Mesenchymal stem cell (in vitro differentiated cells and primary cell): Measurements from ENCODE around the gene VAMP2.

Experiments
- DNase-seq: peaks from one replicate; pipeline ENCODE4 v3.0.0-alpha.2; 2013
- H2AFZ ChIP-seq: one replicate; pipeline ENCODE4 v1.6.1; 2013; ENCODE audit warnings: low read depth, mild to moderate bottlenecking, control low read depth, inconsistent platforms, low read length, moderate library complexity
- H2AK5ac ChIP-seq: 2 replicates; pipeline ENCODE4 v1.6.1; 2013; ENCODE audit warnings: low read length, moderate library complexity, mild to moderate bottlenecking, inconsistent platforms; ENCODE audit not compliant: severe bottlenecking
- H2BK120ac ChIP-seq: one replicate; pipeline ENCODE4 v1.6.1; 2013; ENCODE audit warnings: low read depth, mild to moderate bottlenecking, inconsistent platforms, low read length, moderate library complexity
- H2BK12ac ChIP-seq, 2 experiments: one replicate each; pipeline ENCODE4 v1.6.1; 2013; ENCODE audit warnings: inconsistent platforms in 2 of 2, low read length in 2 of 2, mild to moderate bottlenecking in 2 of 2, moderate library complexity in 2 of 2, control low read depth in 1 of 2
- H2BK15ac ChIP-seq: one replicate; pipeline ENCODE4 v1.6.1; 2013; ENCODE audit warnings: mild to moderate bottlenecking, low read depth, inconsistent platforms; ENCODE audit not compliant: poor library complexity, severe bottlenecking
- H2BK5ac ChIP-seq: 2 replicates; pipeline ENCODE4 v1.6.1; 2013; ENCODE audit warnings: low read depth, mild to moderate bottlenecking, low read length, control low read depth, inconsistent platforms; ENCODE audit not compliant: poor library complexity, severe bottlenecking
- H3K14ac ChIP-seq, 2 experiments: one replicate each; pipeline ENCODE4 v1.6.1; 2013; ENCODE audit warnings: inconsistent platforms in 2 of 2, low read length in 2 of 2, control low read depth in 1 of 2, mild to moderate bottlenecking in 1 of 2, moderate library complexity in 1 of 2
- H3K18ac ChIP-seq, 2 experiments: one replicate each; pipeline ENCODE4 v1.6.1; 2013; ENCODE audit warnings: inconsistent platforms in 2 of 2, low read length in 2 of 2, control low read depth in 1 of 2, low read depth in 1 of 2, mild to moderate bottlenecking in 1 of 2
- H3K23ac ChIP-seq, 2 experiments: one replicate each; pipeline ENCODE4 v1.6.1; 2013; ENCODE audit warnings: inconsistent platforms in 2 of 2, low read length in 2 of 2, mild to moderate bottlenecking in 2 of 2, moderate library complexity in 2 of 2, control low read depth in 1 of 2
- H3K27ac ChIP-seq: 2 replicates; pipeline ENCODE4 v1.5.1; 2013; ENCODE audit warnings: mild to moderate bottlenecking, moderate library complexity, low read length, control low read depth, inconsistent platforms; ENCODE audit not compliant: poor library complexity, severe bottlenecking
- H3K27me3 ChIP-seq, 2 experiments: 2 replicates each; pipeline versions ENCODE4 v1.6.1 to v1.7.0; 2013; ENCODE audit warnings: low read length in 2 of 2, mild to moderate bottlenecking in 2 of 2, moderate library complexity in 2 of 2, control low read depth in 1 of 2, inconsistent platforms in 1 of 2; ENCODE audit not compliant: control insufficient read depth in 1 of 2, insufficient read depth in 1 of 2
- H3K36me3 ChIP-seq, 2 experiments: 2 replicates each; pipeline versions ENCODE4 v1.6.1 to v1.7.0; 2013; ENCODE audit warnings: low read length in 2 of 2, control low read depth in 1 of 2, inconsistent platforms in 1 of 2, low read depth in 1 of 2, mild to moderate bottlenecking in 1 of 2; ENCODE audit not compliant: insufficient read depth in 2 of 2, control insufficient read depth in 1 of 2
- H3K4ac ChIP-seq, 2 experiments: one replicate each; pipeline ENCODE4 v1.6.1; 2013; ENCODE audit warnings: inconsistent platforms in 2 of 2, low read length in 2 of 2, mild to moderate bottlenecking in 2 of 2, moderate library complexity in 2 of 2, control low read depth in 1 of 2, low read depth in 1 of 2
- H3K4me1 ChIP-seq: 2 replicates; pipeline ENCODE4 v1.6.1; 2013; ENCODE audit warnings: low read depth, low read length, control low read depth; ENCODE audit not compliant: control insufficient read depth, insufficient read depth
- H3K4me2 ChIP-seq: 2 replicates; pipeline ENCODE4 v1.6.1; 2013; ENCODE audit warnings: low read length, mild to moderate bottlenecking, inconsistent platforms; ENCODE audit not compliant: poor library complexity, severe bottlenecking
- H3K4me3 ChIP-seq, 2 experiments: 2 replicates each; pipeline versions ENCODE4 v1.5.1 to v1.7.0; 2013; ENCODE audit warnings: low read length in 2 of 2, mild to moderate bottlenecking in 2 of 2, control low read depth in 1 of 2, low read depth in 1 of 2; ENCODE audit not compliant: insufficient read depth in 1 of 2
- H3K79me1 ChIP-seq: replicated peaks from 2 replicates; pipeline ENCODE4 v1.6.1; 2013; ENCODE audit warnings: mild to moderate bottlenecking, control low read depth, low read length, inconsistent platforms; ENCODE audit not compliant: poor library complexity, severe bottlenecking
- H3K9ac ChIP-seq: 2 replicates; pipeline ENCODE4 v1.7.0; 2013; ENCODE audit warnings: mild to moderate bottlenecking, low read length, moderate library complexity
- H3K9me3 ChIP-seq: 2 replicates; pipeline ENCODE4 v1.7.0; 2013; ENCODE audit warnings: mild to moderate bottlenecking, low read length; ENCODE audit not compliant: control insufficient read depth
- H4K8ac ChIP-seq: one replicate; pipeline ENCODE4 v1.6.1; 2013; ENCODE audit warnings: inconsistent platforms, mild to moderate bottlenecking, low read length, moderate library complexity
- H4K91ac ChIP-seq: one replicate; pipeline ENCODE4 v1.6.1; 2013; ENCODE audit warnings: mild to moderate bottlenecking, low read length, inconsistent platforms
- WGBS: methylation state at CpG from one replicate; pipeline ENCODE4 v1.1.7; 2013; ENCODE audit warnings: mixed read lengths; 5-methylcytosine and 5-hydroxymethylcytosine counted together

VAMP2 gene

GRCh38 chr17:8122422-8122923 is 40.3 kb downstream of the VAMP2 start:
- WGBS = under 1% methylated on average over 29 of the region's 29 CpGs
- no peaks in the 10 kb centered on the region for H3K9me3 ChIP-seq

GRCh38 chr17:8121681-8122421 is 40.9 kb downstream of the VAMP2 start:
- no peak overlapping the region for H3K9ac ChIP-seq
- no peaks in the 10 kb centered on the region for H3K9me3 ChIP-seq
- H2BK120ac ChIP-seq = no peak overlapping the region
- peaks cover 31 to 35% of the 10 kb centered on the region in 2 experiments for H3K27me3 ChIP-seq
- H3K4me2 ChIP-seq = peak overlapping the region; percentile 95
- H3K79me1 ChIP-seq = no peaks in the 10 kb centered on the region
- WGBS = under 1% methylated on average over 60 of the region's 76 CpGs
- no peak overlapping the region for H2BK5ac ChIP-seq
- peak overlapping the region; percentile 64 to 85 for H3K4me3 ChIP-seq
- no peak overlapping the region for H2BK12ac ChIP-seq
- no peak overlapping the region for H4K8ac ChIP-seq
- H3K23ac ChIP-seq = no peak overlapping the region
- no peak overlapping the region for H4K91ac ChIP-seq
- no peak overlapping the region for H3K27ac ChIP-seq
- no peak overlapping the region for H3K4ac ChIP-seq
- peaks cover 61% of the 10 kb centered on the region for H3K4me1 ChIP-seq
- no peak overlapping the region for H2AK5ac ChIP-seq
- no peaks in the 10 kb centered on the region for H3K36me3 ChIP-seq
- peak; percentile 76 for DNase-seq
- peak overlapping the region in 1 of 2 experiments; percentile 48 for H3K18ac ChIP-seq
- peak overlapping the region; percentile 73 for H2AFZ ChIP-seq
- H3K14ac ChIP-seq = no peak overlapping the region
- no peak overlapping the region for H2BK15ac ChIP-seq

More at GRCh38 chr17:8122422-8122923, 40.3 kb downstream of the VAMP2 start:
- Histone ChIP-seq H3K18ac (peak overlapping the region in 1 of 2 experiments; percentile 48), H3K4ac (no peak overlapping the region), H3K9ac (peak overlapping the region; percentile 66), H4K8ac (no peak overlapping the region), H3K27me3 (peaks cover 24 to 30% of the 10 kb centered on the region in 2 experiments), H2AK5ac (no peak overlapping the region), H3K23ac (no peak overlapping the region), H3K27ac (no peak overlapping the region), H2BK12ac (no peak overlapping the region), H3K36me3 (no peaks in the 10 kb centered on the region), H2BK5ac (no peak overlapping the region), H3K4me2 (peak overlapping the region; percentile 95), H3K4me1 (peaks cover 59% of the 10 kb centered on the region), H3K4me3 (peak overlapping the region; percentile 64 to 85), H3K14ac (no peak overlapping the region), H2BK120ac (peak overlapping the region; percentile 39), H4K91ac (no peak overlapping the region), H2AFZ (peak overlapping the region; percentile 10), H3K79me1 (no peaks in the 10 kb centered on the region), H2BK15ac (peak overlapping the region; percentile 35)
- peak; percentile 77 for DNase-seq

GRCh38 chr17:8121407-8121680 is 41.4 kb downstream of the VAMP2 start:
- peak overlapping the region; percentile 95 for H3K4me2 ChIP-seq
- H3K9me3 ChIP-seq = no peaks in the 10 kb centered on the region
- DNase-seq = no peak
- H2BK120ac ChIP-seq = no peak overlapping the region
- H3K4me1 ChIP-seq = peaks cover 62% of the 10 kb centered on the region
- no peaks in the 10 kb centered on the region for H3K36me3 ChIP-seq
- no peak overlapping the region for H3K23ac ChIP-seq
- no peak overlapping the region for H2AFZ ChIP-seq
- H3K27me3 ChIP-seq = peaks cover 36 to 40% of the 10 kb centered on the region in 2 experiments
- H3K18ac ChIP-seq = no peak overlapping the region
- no peak overlapping the region for H4K91ac ChIP-seq
- no peak overlapping the region for H4K8ac ChIP-seq
- no peak overlapping the region for H3K4ac ChIP-seq
- no peak overlapping the region for H2BK15ac ChIP-seq
- WGBS = 1% methylated on average over 23 of the region's 25 CpGs
- no peaks in the 10 kb centered on the region for H3K79me1 ChIP-seq
- H3K27ac ChIP-seq = no peak overlapping the region
- H3K4me3 ChIP-seq = peak overlapping the region; percentile 64 to 85
- peak overlapping the region; percentile 76 for H3K9ac ChIP-seq
- no peak overlapping the region for H2BK5ac ChIP-seq
- no peak overlapping the region for H2AK5ac ChIP-seq
- H3K14ac ChIP-seq = no peak overlapping the region
- H2BK12ac ChIP-seq = no peak overlapping the region

- H3K4me2 ChIP-seq = peak overlapping the region; percentile 95
- H3K23ac ChIP-seq = no peak overlapping the region
- no peaks in the 10 kb centered on the region for H3K36me3 ChIP-seq
- H3K4me1 ChIP-seq = peaks cover 59% of the 10 kb centered on the region
- under 1% methylated on average over 32 of the region's 40 CpGs for WGBS
- peak overlapping the region; percentile 76 for H3K9ac ChIP-seq
- no peak overlapping the region for H4K8ac ChIP-seq
- peak; percentile 85 for DNase-seq
- no peak overlapping the region for H2BK120ac ChIP-seq
- H2BK15ac ChIP-seq = peak overlapping the region; percentile 31
- H3K27me3 ChIP-seq = peaks cover 42 to 46% of the 10 kb centered on the region in 2 experiments
- H3K14ac ChIP-seq = no peak overlapping the region
- no peak overlapping the region for H3K4ac ChIP-seq
- H2AFZ ChIP-seq = no peak overlapping the region
- no peaks in the 10 kb centered on the region for H3K79me1 ChIP-seq
- no peak overlapping the region for H3K27ac ChIP-seq
- no peak overlapping the region for H2BK5ac ChIP-seq
- no peak overlapping the region for H2AK5ac ChIP-seq
- H3K9me3 ChIP-seq = no peaks in the 10 kb centered on the region
- H4K91ac ChIP-seq = no peak overlapping the region
- H2BK12ac ChIP-seq = no peak overlapping the region
- H3K4me3 ChIP-seq = peak overlapping the region; percentile 43 to 85
- H3K18ac ChIP-seq = no peak overlapping the region
Measured at GRCh38 chr17:8120520-8121406, 42.0 kb downstream of the VAMP2 start.
